Measurements from ENCODE around the gene LRRC25. TPM values are rescaled to one million over a fixed set of nuclear protein-coding genes. Genes with fewer than 3 reads are reported as not detected.

LRRC25 gene
- total RNA-seq, 1 experiment from 2014 or later, result not detected

DNA sequence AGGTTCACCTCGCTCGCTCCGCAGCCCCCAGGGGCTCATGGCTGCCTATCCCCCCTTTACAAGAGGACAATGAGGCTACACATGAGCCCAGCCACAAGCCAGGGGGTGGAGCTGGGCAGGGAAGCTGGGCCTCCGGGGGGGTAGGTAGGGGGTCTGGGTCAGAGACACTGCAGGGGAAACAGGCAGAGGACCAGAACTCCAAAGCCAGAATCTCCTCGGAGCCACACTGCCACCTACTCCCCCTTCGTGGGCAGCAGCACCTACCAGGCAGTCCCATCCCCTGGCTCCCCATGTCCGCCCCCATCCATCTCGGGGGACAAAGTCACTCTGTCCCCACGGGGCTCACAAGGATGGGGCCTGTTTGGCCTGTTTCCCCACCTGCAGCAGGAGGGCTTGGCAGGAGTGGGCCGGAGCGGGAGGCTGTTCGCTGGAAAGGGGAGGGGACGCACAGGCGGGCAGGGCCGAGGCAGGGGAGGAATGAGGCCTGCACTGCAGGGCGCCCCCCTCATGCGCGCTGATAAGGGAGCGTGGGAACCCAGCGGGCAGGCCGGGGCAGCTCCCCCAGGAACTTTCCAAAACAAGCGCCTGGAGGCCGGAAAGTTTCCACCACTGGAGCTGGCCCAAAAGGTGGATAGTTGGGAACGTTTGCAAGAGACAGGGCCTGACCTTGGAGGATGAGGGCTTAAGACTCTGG lies 41.1 kb upstream of the LRRC25 start:
- peaks cover 3% of the 10 kb centered on the region; the same call in 1 of the 2 replicates for H3K36me3 ChIP-seq (ENCODE audit: low read depth, low read length)
- TF ChIP-seq CTCF (conservative IDR thresholded peaks at IDR 0.05; ENCODE audit: low read depth, low read length) (no peak), EZH2 (IDR thresholded peaks at IDR 0.05; ENCODE audit: low read length, unreplicated experiment) (no peak), EZH2phosphoT487 (IDR thresholded peaks at IDR 0.05; ENCODE audit: borderline replicate concordance, low read length) (no peak)
- 0 out of 2 replicates have a peak overlapping the region, but pooled peaks have one; percentile 89 for H3K4me2 ChIP-seq (ENCODE audit: low read length)
- H3K4me3 ChIP-seq (ENCODE audit: low read length), result peak overlapping the region; percentile 64; the same call in 1 of the 2 replicates
- no TSS peak for BruUV-seq (replicated peaks)
- no peaks in the 10 kb centered on the region for H3K4me1 ChIP-seq (ENCODE audit: insufficient read depth, low read length)
- no peaks in the 10 kb centered on the region for H4K20me1 ChIP-seq (ENCODE audit: low read length)
- no peak for ATAC-seq
- ChIA-PET POLR2A (ENCODE audit: unreplicated experiment) (no interaction called here), CTCF (no interaction called here)
- H3K27ac ChIP-seq (ENCODE audit: low read length), result no peak overlapping the region
- no peak overlapping the region for H2AFZ ChIP-seq (ENCODE audit: low read length)
- no peaks in the 10 kb centered on the region for H3F3A ChIP-seq (ENCODE audit: low read length, unreplicated experiment)
- no peak for DNase-seq
- no peaks in the 10 kb centered on the region for H3K79me2 ChIP-seq (ENCODE audit: low read length)
- no peaks in the 10 kb centered on the region for H3K9me2 ChIP-seq (replicated peaks; ENCODE audit: low read length)
- no peaks in the 10 kb centered on the region for H3K27me3 ChIP-seq (ENCODE audit: low read length)
- H3K9me3 ChIP-seq (ENCODE audit: low read length), result no peaks in the 10 kb centered on the region
- no peak overlapping the region for H3K9ac ChIP-seq (ENCODE audit: low read length)
- intact Hi-C loops (cut with micrococcal nuclease), result no loop called here

GRCh38 chr19:18437491-18438330 lies 40.3 kb upstream of the LRRC25 start, which contains the start of gene ISYNA1:
TSS of gene ISYNA1 (minus strand) at chr19:18438133. CDS start at chr19:18437979, 154 bp downstream.
- Histone ChIP-seq H3K27me3 (ENCODE audit: low read length) (no peaks in the 10 kb centered on the region), H2AFZ (ENCODE audit: low read length) (peak within 1 kb of the TSS; percentile 57; the same call in 1 of the 2 replicates), H3K27ac (ENCODE audit: low read length) (no peak within 1 kb of the TSS), H4K20me1 (ENCODE audit: low read length) (no peaks in the 10 kb centered on the region), H3K9ac (ENCODE audit: low read length) (no peak within 1 kb of the TSS), H3F3A (ENCODE audit: low read length, unreplicated experiment) (no peaks in the 10 kb centered on the region), H3K79me2 (ENCODE audit: low read length) (no peaks in the 10 kb centered on the region), H3K9me2 (replicated peaks; ENCODE audit: low read length) (no peaks in the 10 kb centered on the region), H3K9me3 (ENCODE audit: low read length) (no peaks in the 10 kb centered on the region), H3K4me1 (ENCODE audit: insufficient read depth, low read length) (no peaks in the 10 kb centered on the region), H3K4me2 (ENCODE audit: low read length) (peak within 1 kb of the TSS; percentile 89), H3K36me3 (ENCODE audit: low read depth, low read length) (peaks cover under 1% of the 10 kb centered on the region; the same call in 1 of the 2 replicates), H3K4me3 (ENCODE audit: low read length) (peak within 1 kb of the TSS; percentile 64)
- no TSS peak for BruUV-seq (replicated peaks)
- peak; percentile 28 for DNase-seq
- no peak for TF ChIP-seq EZH2 (IDR thresholded peaks at IDR 0.05; ENCODE audit: low read length, unreplicated experiment)
- no peak for TF ChIP-seq EZH2phosphoT487 (IDR thresholded peaks at IDR 0.05; ENCODE audit: borderline replicate concordance, low read length)
- no peak for TF ChIP-seq CTCF (conservative IDR thresholded peaks at IDR 0.05; ENCODE audit: low read depth, low read length)
- ChIA-PET CTCF (no interaction called here), POLR2A (ENCODE audit: unreplicated experiment) (no interaction called here)
- ATAC-seq, result peak; percentile 26
- intact Hi-C loops (cut with micrococcal nuclease), result no loop called here
